A673 (cell line): ENCODE measurements around the gene PROX1. TPM values are rescaled to one million over a fixed set of nuclear protein-coding genes. Genes with fewer than 3 reads are reported as not detected.

Experiments used
- BruUV-seq: library from RNA; stranded (reverse); fragments of 400-500 nt; replicated peaks from 2 replicates; lab custom pipeline; 2021; lab: Mats Ljungman, UMichigan
- CTCF ChIA-PET: fragments of 300-600 bp; sonication (Branson Sonifier 250); formaldehyde crosslinking; loops from one replicate; lab custom pipeline; 2022; ENCODE audit warnings: antibody characterized with exemption; lab: Charles Lee
- POLR2A ChIA-PET: fragments of 300-600 bp; sonication (Branson Sonifier 250); formaldehyde crosslinking; loops from one replicate; lab custom pipeline; 2022; ENCODE audit warnings: antibody characterized with exemption; ENCODE audit not compliant: low non-redundant PET; lab: Charles Lee
- DNase-seq: peaks from one replicate; pipeline ENCODE4 v3.0.0-alpha.2; 2015; ENCODE audit warnings: low spot score
- H3K27ac ChIP-seq: fragments of 200-600 bp; sonication (generic); 2 replicates; pipeline ENCODE4 v1.5.1; 2016; ENCODE audit warnings: mixed run types, low read depth, mild to moderate bottlenecking, mixed read lengths, antibody characterized with exemption, low read length; ENCODE audit not compliant: poor library complexity, severe bottlenecking
- H3K27me3 ChIP-seq: fragments of 200-600 bp; sonication (generic); replicated peaks from 2 replicates; pipeline ENCODE4 v1.6.1; 2017; ENCODE audit warnings: mixed run types, low read depth, mild to moderate bottlenecking, mixed read lengths, antibody characterized with exemption, low read length; ENCODE audit not compliant: insufficient read depth, poor library complexity
- H3K36me3 ChIP-seq: fragments of 200-600 bp; sonication (generic); 2 replicates; pipeline ENCODE4 v1.6.1; 2016; ENCODE audit warnings: mixed run types, mild to moderate bottlenecking, mixed read lengths, antibody characterized with exemption, low read length; ENCODE audit not compliant: insufficient read depth, poor library complexity, severe bottlenecking
- H3K4me1 ChIP-seq: fragments of 200-600 bp; sonication (generic); 2 replicates; pipeline ENCODE4 v1.6.1; 2017; ENCODE audit warnings: mixed run types, mild to moderate bottlenecking, mixed read lengths, antibody characterized with exemption, low read length; ENCODE audit not compliant: insufficient read depth, poor library complexity, severe bottlenecking
- H3K4me3 ChIP-seq: fragments of 200-600 bp; sonication (generic); 2 replicates; pipeline ENCODE4 v1.5.1; 2016; ENCODE audit warnings: low read depth, mixed run types, mild to moderate bottlenecking, mixed read lengths, low read length; ENCODE audit not compliant: poor library complexity, severe bottlenecking
- H3K9me3 ChIP-seq: fragments of 200-600 bp; sonication (generic); 2 replicates; pipeline ENCODE4 v1.6.1; 2016; ENCODE audit warnings: mixed run types, low read depth, mild to moderate bottlenecking, mixed read lengths, antibody characterized with exemption, low read length; ENCODE audit not compliant: poor library complexity, severe bottlenecking
- EZH2 ChIP-seq: fragments of 200-600 bp; sonication (generic); IDR thresholded peaks from 2 replicates; pipeline ENCODE4 v1.6.1; 2017; ENCODE audit warnings: borderline replicate concordance, low read depth, mild to moderate bottlenecking, mixed read lengths, antibody characterized with exemption, low read length; ENCODE audit not compliant: poor library complexity, severe bottlenecking
- intact Hi-C: fragments of 100-400 bp; cut with micrococcal nuclease; formaldehyde crosslinking; loops from one replicate; pipeline ENCODE4 v1.10.0; 2022; ENCODE audit not compliant: unreplicated experiment
- total RNA-seq: library from RNA; stranded (reverse); gene quantifications from 2 replicates; pipeline ENCODE4 v1.2.3, GENCODE V29; 2021
- TF ChIP-seq, protein P1 (sequence below): fragments of 300-800, 200-600 bp; sonication (generic); conservative IDR thresholded peaks from 2 replicates; pipeline ENCODE4 v1.5.1; 2017; ENCODE audit warnings: low read depth, mild to moderate bottlenecking, antibody characterized with exemption, low read length, moderate library complexity, mixed read lengths

Gene PROX1
- total RNA-seq, 1 experiment from 2014 or later: not detected

DNA sequence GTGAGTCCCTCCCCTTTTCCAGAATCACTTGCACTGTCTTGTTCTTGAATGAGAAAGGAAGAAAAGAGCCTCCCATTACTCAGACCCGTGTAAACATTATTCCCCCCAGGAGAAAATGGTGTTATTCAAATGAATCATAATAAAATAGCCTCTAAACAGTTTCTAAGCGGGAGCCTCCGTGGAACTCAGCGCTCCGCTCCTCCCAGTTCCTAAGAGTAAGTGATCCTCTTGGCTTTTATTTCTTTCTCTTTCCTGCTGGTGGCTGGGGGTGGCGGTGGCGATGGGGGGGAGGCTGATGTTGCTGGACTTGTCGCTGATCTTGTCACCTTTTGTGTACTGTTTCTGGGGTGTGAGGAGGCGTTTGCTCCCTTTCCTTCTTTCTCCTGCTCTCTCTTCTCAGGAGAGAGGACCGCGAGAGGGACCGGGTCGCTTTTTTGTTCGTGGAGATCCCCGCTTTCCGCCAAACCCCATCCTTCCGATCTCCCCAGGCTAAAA lies 781 bp downstream of the PROX1 start:
- peak overlapping the region; percentile 33 for H3K4me3 ChIP-seq
- H3K36me3 ChIP-seq: no peaks in the 10 kb centered on the region
- POLR2A ChIA-PET: no interaction called here
- H3K27ac ChIP-seq: no peak overlapping the region
- no peak for DNase-seq
- BruUV-seq: no TSS peak
- peaks cover 4% of the 10 kb centered on the region for H3K4me1 ChIP-seq
- peaks cover 95% of the 10 kb centered on the region for H3K27me3 ChIP-seq
- intact Hi-C loops: loop anchor here (10.0 kb wide), 1 partner anchor 614 kb away; no protein-coding TSS in a partner anchor
- CTCF ChIA-PET: no interaction called here
- H3K9me3 ChIP-seq: no peaks in the 10 kb centered on the region
- TF ChIP-seq EZH2: no peak

DNA sequence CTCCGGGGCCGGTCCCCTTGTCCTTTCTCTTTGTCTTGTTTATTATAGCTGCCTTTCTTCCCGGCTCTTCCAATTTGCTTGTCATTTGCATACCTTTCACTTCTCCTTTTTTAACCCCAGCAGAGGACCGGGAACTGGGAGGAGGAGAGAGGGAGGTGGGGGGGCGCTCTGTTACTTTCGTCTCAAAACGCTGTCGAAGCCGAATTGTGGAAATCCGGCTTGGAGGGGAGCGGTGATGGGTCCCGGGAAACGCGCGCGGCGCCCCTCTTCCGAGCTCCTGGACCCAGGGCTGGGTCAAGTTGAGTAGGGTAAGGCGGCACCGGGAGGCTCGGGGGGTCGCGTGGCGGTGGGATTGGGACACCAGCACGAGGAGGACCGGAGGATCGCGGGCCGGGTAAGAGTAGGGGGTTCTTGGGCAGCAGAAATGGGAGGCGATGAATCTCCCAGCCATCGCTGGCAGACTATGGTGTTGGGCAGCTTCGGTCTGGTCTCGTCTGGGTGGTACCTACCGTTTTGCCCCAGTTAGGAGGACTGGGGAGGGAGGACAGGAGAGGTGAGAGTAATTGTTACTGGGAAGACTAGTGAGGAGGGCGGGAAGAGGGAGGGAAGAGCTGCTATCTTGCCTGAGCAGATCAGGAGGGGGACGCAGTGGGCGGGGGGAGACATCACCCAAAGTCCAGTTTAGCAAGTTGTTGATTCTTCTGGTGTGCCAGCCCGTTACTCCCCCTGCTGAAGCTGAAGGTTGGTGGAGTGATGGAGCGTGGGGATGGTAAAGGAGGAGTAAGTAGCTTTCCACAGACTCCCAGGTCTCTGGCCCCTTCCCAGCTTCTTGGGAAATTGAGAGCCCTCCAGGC lies 1.5 kb downstream of the PROX1 start:
- no TSS peak for BruUV-seq
- TF ChIP-seq EZH2: peak; percentile 82
- TF ChIP-seq, protein P1, sequence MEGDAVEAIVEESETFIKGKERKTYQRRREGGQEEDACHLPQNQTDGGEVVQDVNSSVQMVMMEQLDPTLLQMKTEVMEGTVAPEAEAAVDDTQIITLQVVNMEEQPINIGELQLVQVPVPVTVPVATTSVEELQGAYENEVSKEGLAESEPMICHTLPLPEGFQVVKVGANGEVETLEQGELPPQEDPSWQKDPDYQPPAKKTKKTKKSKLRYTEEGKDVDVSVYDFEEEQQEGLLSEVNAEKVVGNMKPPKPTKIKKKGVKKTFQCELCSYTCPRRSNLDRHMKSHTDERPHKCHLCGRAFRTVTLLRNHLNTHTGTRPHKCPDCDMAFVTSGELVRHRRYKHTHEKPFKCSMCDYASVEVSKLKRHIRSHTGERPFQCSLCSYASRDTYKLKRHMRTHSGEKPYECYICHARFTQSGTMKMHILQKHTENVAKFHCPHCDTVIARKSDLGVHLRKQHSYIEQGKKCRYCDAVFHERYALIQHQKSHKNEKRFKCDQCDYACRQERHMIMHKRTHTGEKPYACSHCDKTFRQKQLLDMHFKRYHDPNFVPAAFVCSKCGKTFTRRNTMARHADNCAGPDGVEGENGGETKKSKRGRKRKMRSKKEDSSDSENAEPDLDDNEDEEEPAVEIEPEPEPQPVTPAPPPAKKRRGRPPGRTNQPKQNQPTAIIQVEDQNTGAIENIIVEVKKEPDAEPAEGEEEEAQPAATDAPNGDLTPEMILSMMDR: no peak
- ChIA-PET CTCF (no interaction called here), POLR2A (no interaction called here)
- Histone ChIP-seq H3K4me3 (peak overlapping the region; percentile 33), H3K27ac (no peak overlapping the region), H3K4me1 (peaks cover 4% of the 10 kb centered on the region), H3K27me3 (peaks cover 95% of the 10 kb centered on the region), H3K36me3 (no peaks in the 10 kb centered on the region), H3K9me3 (no peaks in the 10 kb centered on the region)
- intact Hi-C loops: loop anchor here (10.0 kb wide), 1 partner anchor 614 kb away; no protein-coding TSS in a partner anchor
- DNase-seq: no peak

DNA sequence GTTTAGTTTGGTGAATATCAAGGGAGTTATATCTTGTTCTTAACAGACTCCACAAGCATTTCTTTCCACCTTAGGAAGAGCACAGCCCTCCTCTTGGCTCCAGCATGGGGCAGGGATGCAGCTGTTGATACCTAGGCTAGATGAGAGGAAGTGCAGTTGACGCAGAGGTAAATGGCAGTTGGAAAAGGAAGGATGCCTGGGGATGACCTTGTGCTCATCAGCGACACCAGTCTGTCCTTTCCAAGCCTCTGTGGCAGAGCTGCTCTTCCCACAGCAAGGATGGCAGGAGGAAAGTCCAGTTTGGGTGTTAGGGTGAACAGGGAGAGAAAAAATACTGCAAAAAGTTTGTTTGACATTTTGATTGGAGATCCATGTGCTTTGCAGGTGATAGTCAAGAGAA lies 6.2 kb downstream of the PROX1 start:
- intact Hi-C loops: no loop called here
- BruUV-seq: no TSS peak
- Histone ChIP-seq H3K27me3 (peaks cover 96% of the 10 kb centered on the region), H3K4me3 (no peak overlapping the region), H3K27ac (no peak overlapping the region), H3K36me3 (no peaks in the 10 kb centered on the region), H3K4me1 (peaks cover 4% of the 10 kb centered on the region), H3K9me3 (no peaks in the 10 kb centered on the region)
- ChIA-PET CTCF (no interaction called here), POLR2A (no interaction called here)
- DNase-seq: no peak
- no peak for TF ChIP-seq EZH2
- TF ChIP-seq, protein P1: no peak
